Measurements from ENCODE around the gene FHOD1. TPM values are rescaled to one million over a fixed set of nuclear protein-coding genes. Genes with fewer than 3 reads are reported as not detected.
A peak's percentile ranks its signal among the peaks of the same experiment; 100 is the strongest.

FHOD1 gene
- total and polyA plus RNA-seq, 10 of the 15 experiments (the other 5 are each of a cell fraction or from before 2014, with no cell fraction given): 8.9 to 65.7 (median 18.1) TPM

DNA sequence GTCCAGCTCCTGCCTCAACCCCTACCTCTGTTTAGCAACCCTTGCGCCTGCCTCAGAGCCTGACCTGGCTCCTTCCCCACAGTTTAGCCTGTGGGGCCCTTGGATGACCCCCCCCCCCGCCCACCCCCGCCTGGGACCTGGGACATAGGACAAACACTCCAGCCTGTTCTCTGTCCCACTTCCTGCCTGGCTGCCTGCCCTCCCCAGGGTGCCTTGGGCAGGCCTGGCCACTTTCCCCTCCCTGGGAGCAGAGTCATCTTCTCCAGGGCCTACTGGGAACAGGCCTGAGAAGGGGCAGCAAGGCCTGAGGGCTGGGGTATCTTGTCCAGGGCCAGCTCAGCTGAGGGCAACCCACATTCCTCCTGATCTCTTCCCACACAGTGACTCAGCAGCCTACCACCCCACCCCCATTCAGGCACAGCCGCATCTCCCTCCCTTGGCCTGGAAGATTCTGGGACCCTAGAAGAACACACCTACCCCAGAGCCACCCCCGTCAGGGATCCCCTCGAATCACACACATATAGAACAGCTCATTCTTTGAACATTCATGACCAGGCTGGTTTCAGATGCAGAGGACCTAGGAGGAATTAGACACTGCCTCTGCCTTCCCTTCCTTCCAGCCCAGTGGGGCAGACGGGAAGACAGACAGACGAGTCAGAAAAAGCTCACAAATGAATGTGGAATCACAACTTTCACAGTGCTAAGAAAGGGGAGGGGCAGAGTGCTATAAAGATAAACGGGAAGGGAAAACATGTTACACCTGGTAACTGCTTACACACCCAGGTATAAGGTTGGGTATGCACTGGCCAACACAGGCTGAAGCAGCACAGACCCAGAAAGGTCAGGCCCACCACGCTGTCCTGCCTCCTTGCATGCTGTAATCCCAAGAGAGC is 6.0 kb downstream of the FHOD1 start:
- CTCF ChIA-PET: interaction anchor here (0.9 kb wide), 1 partner anchor 15 kb away, joined by 3 read pairs; no protein-coding TSS in a partner anchor
- ATAC-seq (no peak), FAIRE-seq (no peak), DNase-seq (ENCODE audit: low read depth, low spot score) (no peak)
- Histone ChIP-seq H3K27ac (ENCODE audit: control insufficient read depth, insufficient read depth) (0 out of 2 replicates have a peak overlapping the region, but pooled peaks have one; percentile 13), H4K20me1 (ENCODE audit: control insufficient read depth, insufficient read depth) (no peaks in the 10 kb centered on the region), H2AFZ (ENCODE audit: control insufficient read depth, low read depth, low read length) (no peak overlapping the region), H3K27me3 (replicated peaks in 1 of 2; ENCODE audit: control insufficient read depth in 2 of 2, insufficient read depth in 2 of 2, low read length in 1 of 2) (no peaks in the 10 kb centered on the region), H3K4me2 (ENCODE audit: control insufficient read depth, insufficient read depth) (no peak overlapping the region), H3K4me1 (ENCODE audit: control insufficient read depth, insufficient read depth, low read length) (peaks cover 31% of the 10 kb centered on the region), H3K9me3 (replicated peaks; ENCODE audit: control insufficient read depth, insufficient read depth, low read length) (no peaks in the 10 kb centered on the region), H3K4me3 (no peak overlapping the region), H3K79me2 (ENCODE audit: control insufficient read depth, insufficient read depth, low read length) (peaks cover 39% of the 10 kb centered on the region), H3K9ac (ENCODE audit: control insufficient read depth, insufficient read depth, low read length) (no peak overlapping the region), H3K36me3 (ENCODE audit: control insufficient read depth in 2 of 2, insufficient read depth in 2 of 2, low read length in 1 of 2) (peaks cover 12 to 19% of the 10 kb centered on the region in 2 experiments; a peak in 3 of 4 replicates)
- 66% methylated on average over 8 of the region's 10 CpGs for WGBS (ENCODE audit: insufficient coverage, insufficient replicate concordance, low lambda C conversion rate, missing lambda C conversion rate)
- BruUV-seq (replicated peaks): no TSS peak
- intact Hi-C loops (cut with micrococcal nuclease; ENCODE audit: unreplicated experiment) (no loop called here), in situ Hi-C loops (cut with MboI) (no loop called here)
- RAD21 ChIA-PET (ENCODE audit: unreplicated experiment): interaction anchor here (4.6 kb wide), 1 partner anchor 14 kb away, joined by 35 read pairs; the partner anchor contains the start of gene TMEM208
- POLR2A ChIA-PET: interaction anchor here (8.0 kb wide), 1 partner anchor 15 kb away, joined by 100 read pairs; the partner anchor contains the start of gene TMEM208
- SMC1A ChIA-PET (ENCODE audit: uncharacterized antibody, unreplicated experiment): no interaction called here
- TF ChIP-seq CEBPZ (IDR thresholded peaks at IDR 0.05; ENCODE audit: low read depth, low read length) (no peak), HCFC1 (IDR thresholded peaks at IDR 0.05; ENCODE audit: low read length) (no peak), ZNF24 (IDR thresholded peaks at IDR 0.05) (no peak), ZNF622 (IDR thresholded peaks at IDR 0.05) (no peak), RBBP5 (conservative IDR thresholded peaks at IDR 0.05) (no peak), E2F4 (IDR thresholded peaks at IDR 0.05; ENCODE audit: low read depth, low read length) (no peak), TBL1XR1 (IDR thresholded peaks at IDR 0.05; ENCODE audit: low read depth, low read length) (no peak), MEF2A (IDR thresholded peaks at IDR 0.05; ENCODE audit: insufficient read depth, low read depth, low read length) (no peak), WRNIP1 (IDR thresholded peaks at IDR 0.05; ENCODE audit: borderline replicate concordance, low read depth, low read length) (no peak), FOXK2 (IDR thresholded peaks at IDR 0.05) (no peak)
- TF ChIP-seq, protein P1, sequence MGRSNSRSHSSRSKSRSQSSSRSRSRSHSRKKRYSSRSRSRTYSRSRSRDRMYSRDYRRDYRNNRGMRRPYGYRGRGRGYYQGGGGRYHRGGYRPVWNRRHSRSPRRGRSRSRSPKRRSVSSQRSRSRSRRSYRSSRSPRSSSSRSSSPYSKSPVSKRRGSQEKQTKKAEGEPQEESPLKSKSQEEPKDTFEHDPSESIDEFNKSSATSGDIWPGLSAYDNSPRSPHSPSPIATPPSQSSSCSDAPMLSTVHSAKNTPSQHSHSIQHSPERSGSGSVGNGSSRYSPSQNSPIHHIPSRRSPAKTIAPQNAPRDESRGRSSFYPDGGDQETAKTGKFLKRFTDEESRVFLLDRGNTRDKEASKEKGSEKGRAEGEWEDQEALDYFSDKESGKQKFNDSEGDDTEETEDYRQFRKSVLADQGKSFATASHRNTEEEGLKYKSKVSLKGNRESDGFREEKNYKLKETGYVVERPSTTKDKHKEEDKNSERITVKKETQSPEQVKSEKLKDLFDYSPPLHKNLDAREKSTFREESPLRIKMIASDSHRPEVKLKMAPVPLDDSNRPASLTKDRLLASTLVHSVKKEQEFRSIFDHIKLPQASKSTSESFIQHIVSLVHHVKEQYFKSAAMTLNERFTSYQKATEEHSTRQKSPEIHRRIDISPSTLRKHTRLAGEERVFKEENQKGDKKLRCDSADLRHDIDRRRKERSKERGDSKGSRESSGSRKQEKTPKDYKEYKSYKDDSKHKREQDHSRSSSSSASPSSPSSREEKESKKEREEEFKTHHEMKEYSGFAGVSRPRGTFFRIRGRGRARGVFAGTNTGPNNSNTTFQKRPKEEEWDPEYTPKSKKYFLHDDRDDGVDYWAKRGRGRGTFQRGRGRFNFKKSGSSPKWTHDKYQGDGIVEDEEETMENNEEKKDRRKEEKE (IDR thresholded peaks at IDR 0.05): no peak
- TF ChIP-seq, protein P2, sequence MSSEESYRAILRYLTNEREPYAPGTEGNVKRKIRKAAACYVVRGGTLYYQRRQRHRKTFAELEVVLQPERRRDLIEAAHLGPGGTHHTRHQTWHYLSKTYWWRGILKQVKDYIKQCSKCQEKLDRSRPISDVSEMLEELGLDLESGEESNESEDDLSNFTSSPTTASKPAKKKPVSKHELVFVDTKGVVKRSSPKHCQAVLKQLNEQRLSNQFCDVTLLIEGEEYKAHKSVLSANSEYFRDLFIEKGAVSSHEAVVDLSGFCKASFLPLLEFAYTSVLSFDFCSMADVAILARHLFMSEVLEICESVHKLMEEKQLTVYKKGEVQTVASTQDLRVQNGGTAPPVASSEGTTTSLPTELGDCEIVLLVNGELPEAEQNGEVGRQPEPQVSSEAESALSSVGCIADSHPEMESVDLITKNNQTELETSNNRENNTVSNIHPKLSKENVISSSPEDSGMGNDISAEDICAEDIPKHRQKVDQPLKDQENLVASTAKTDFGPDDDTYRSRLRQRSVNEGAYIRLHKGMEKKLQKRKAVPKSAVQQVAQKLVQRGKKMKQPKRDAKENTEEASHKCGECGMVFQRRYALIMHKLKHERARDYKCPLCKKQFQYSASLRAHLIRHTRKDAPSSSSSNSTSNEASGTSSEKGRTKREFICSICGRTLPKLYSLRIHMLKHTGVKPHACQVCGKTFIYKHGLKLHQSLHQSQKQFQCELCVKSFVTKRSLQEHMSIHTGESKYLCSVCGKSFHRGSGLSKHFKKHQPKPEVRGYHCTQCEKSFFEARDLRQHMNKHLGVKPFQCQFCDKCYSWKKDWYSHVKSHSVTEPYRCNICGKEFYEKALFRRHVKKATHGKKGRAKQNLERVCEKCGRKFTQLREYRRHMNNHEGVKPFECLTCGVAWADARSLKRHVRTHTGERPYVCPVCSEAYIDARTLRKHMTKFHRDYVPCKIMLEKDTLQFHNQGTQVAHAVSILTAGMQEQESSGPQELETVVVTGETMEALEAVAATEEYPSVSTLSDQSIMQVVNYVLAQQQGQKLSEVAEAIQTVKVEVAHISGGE (CRISPR knock-in tag; IDR thresholded peaks at IDR 0.05): no peak

Data from GM12878 (cell line).